ENCODE data around the gene HECTD4. TPM values are rescaled to one million over a fixed set of nuclear protein-coding genes. Genes with fewer than 3 reads are reported as not detected.
A peak's percentile ranks its signal among the peaks of the same experiment; 100 is the strongest.

The HECTD4 gene
- total and polyA plus RNA-seq, 2 of the 4 experiments (the other 2 are of a cell fraction), result 12.9 to 13.0 TPM

DNA sequence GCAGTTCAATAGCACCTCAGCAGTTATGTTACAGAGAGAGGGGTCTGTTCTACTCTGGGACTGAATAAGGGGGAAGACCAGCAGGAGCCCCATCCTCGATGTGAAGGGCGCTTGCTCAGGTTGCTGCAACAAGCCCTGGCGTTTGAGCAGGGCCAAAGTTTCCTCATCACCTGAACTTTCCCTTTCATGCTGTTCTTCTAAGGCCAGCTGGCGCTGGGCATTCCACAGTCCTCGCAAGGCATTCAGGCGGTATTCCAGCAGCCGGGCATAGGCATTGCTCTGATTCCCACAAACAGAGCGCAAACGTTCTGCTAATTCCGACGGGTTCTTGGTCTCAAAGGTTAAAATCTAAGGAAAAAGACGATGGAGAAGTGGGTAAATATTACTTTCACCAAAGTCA is 62.8 kb downstream of the HECTD4 start:
- H3K27ac ChIP-seq (ENCODE audit: insufficient read depth, low read length), result no peak overlapping the region
- H2BK120ac ChIP-seq (ENCODE audit: low read depth, low read length), result no peak overlapping the region
- no peak overlapping the region for H2AK5ac ChIP-seq (ENCODE audit: low read depth, low read length)
- no peak overlapping the region for H2BK20ac ChIP-seq (ENCODE audit: low read depth, low read length)
- no peak overlapping the region for H3K4ac ChIP-seq (ENCODE audit: low read depth, low read length)
- H4K20me1 ChIP-seq (ENCODE audit: insufficient read depth, low read length), result peaks cover 12% of the 10 kb centered on the region; the same call in 1 of the 2 replicates
- H3K4me1 ChIP-seq (ENCODE audit: control insufficient read depth, insufficient read depth, low read length), result peaks cover 5% of the 10 kb centered on the region
- H3K36me3 ChIP-seq (ENCODE audit: control insufficient read depth, insufficient read depth, low read length), result peaks cover 9% of the 10 kb centered on the region
- no peaks in the 10 kb centered on the region for H3K27me3 ChIP-seq (ENCODE audit: control insufficient read depth, insufficient read depth, low read length)
- H2BK15ac ChIP-seq (ENCODE audit: low read depth, low read length), result no peak overlapping the region
- no peak overlapping the region for H3K23ac ChIP-seq (ENCODE audit: low read depth, low read length)
- H3K14ac ChIP-seq (replicated peaks; ENCODE audit: low read depth, low read length), result no peak overlapping the region
- 91% methylated on average over 6 of the region's 12 CpGs; no CpG with 5 or more reads in 1 of the 2 experiments for WGBS, 2 experiments (ENCODE audit: extremely low coverage in 2 of 2, insufficient read length in 1 of 2)
- no peak for TF ChIP-seq CEBPB (IDR thresholded peaks at IDR 0.05; ENCODE audit: low read depth, low read length)
- TF ChIP-seq, protein P1, sequence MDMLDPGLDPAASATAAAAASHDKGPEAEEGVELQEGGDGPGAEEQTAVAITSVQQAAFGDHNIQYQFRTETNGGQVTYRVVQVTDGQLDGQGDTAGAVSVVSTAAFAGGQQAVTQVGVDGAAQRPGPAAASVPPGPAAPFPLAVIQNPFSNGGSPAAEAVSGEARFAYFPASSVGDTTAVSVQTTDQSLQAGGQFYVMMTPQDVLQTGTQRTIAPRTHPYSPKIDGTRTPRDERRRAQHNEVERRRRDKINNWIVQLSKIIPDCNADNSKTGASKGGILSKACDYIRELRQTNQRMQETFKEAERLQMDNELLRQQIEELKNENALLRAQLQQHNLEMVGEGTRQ (IDR thresholded peaks at IDR 0.05; ENCODE audit: low read depth, low read length), result no peak
- no peak for TF ChIP-seq RFX5 (IDR thresholded peaks at IDR 0.05; ENCODE audit: low read depth, low read length)
- no peak for TF ChIP-seq MAZ (IDR thresholded peaks at IDR 0.05; ENCODE audit: borderline replicate concordance, low read depth, low read length)
- H4K8ac ChIP-seq (ENCODE audit: low read depth in 2 of 2, low read length in 2 of 2), result no peak overlapping the region
- CTCF ChIA-PET, result no interaction called here
- POLR2A ChIA-PET (ENCODE audit: unreplicated experiment), result no interaction called here
- H4K91ac ChIP-seq (ENCODE audit: insufficient read depth, low read depth, low read length), result no peak overlapping the region
- BruUV-seq (replicated peaks), result no TSS peak
- DNase-seq, result no peak
- H3K4me2 ChIP-seq (ENCODE audit: low read depth, low read length), result no peak overlapping the region
- H4K5ac ChIP-seq (ENCODE audit: low read depth, low read length), result no peak overlapping the region
- no peak overlapping the region for H3K56ac ChIP-seq (ENCODE audit: extremely low read depth, insufficient read depth, low read length)
- H3K79me1 ChIP-seq (ENCODE audit: low read depth in 1 of 2, low read length in 2 of 2), result peaks cover 28 to 60% of the 10 kb centered on the region in 2 experiments
- dilution Hi-C loops (cut with HindIII; ENCODE audit: low sequenced_read_pairs, unreplicated experiment) (no loop called here), intact Hi-C loops (cut with micrococcal nuclease) (no loop called here), in situ Hi-C loops (cut with MboI; ENCODE audit: low sequenced_read_pairs) (no loop called here)
- no peaks in the 10 kb centered on the region for H3K9me3 ChIP-seq (ENCODE audit: control insufficient read depth, insufficient read depth, low read length)
- peaks cover 18% of the 10 kb centered on the region for H3K9me1 ChIP-seq (ENCODE audit: insufficient read depth, low read length)
- H2BK5ac ChIP-seq (ENCODE audit: low read depth, low read length, poor library complexity, severe bottlenecking), result no peak overlapping the region
- peak overlapping the region; percentile 34 for H2AK9ac ChIP-seq (replicated peaks; ENCODE audit: low read depth, low read length, poor library complexity)
- H2AFZ ChIP-seq (replicated peaks; ENCODE audit: low read length, poor library complexity), result no peak overlapping the region
- ATAC-seq (ENCODE audit: low read depth), result no peak
- no peak overlapping the region for H3K18ac ChIP-seq (ENCODE audit: low read depth, low read length)
- H3K4me3 ChIP-seq (ENCODE audit: insufficient read depth, low read depth, low read length), result no peak overlapping the region
- H3K9ac ChIP-seq (ENCODE audit: low read depth, low read length), result no peak overlapping the region

Data from IMR-90 (cell line).